Ectodermal cell (in vitro differentiated cells): ENCODE results near the gene ZNF609.

Experiments
- H3K27ac ChIP-seq: 2 replicates; pipeline ENCODE4 v1.7.0; 2013; ENCODE audit warnings: mild to moderate bottlenecking, low read depth, low read length; ENCODE audit not compliant: insufficient read depth, poor library complexity, severe bottlenecking
- H3K27me3 ChIP-seq: 2 replicates; pipeline ENCODE4 v1.7.0; 2013; ENCODE audit warnings: mild to moderate bottlenecking, low read length; ENCODE audit not compliant: insufficient read depth, control insufficient read depth, poor library complexity, severe bottlenecking
- H3K36me3 ChIP-seq: one replicate; pipeline ENCODE4 v1.7.0; 2013; ENCODE audit warnings: low read length; ENCODE audit not compliant: control insufficient read depth, insufficient read depth
- H3K4me1 ChIP-seq: one replicate; pipeline ENCODE4 v1.7.0; 2013; ENCODE audit warnings: low read length; ENCODE audit not compliant: control insufficient read depth, insufficient read depth
- H3K4me3 ChIP-seq: 2 replicates; pipeline ENCODE4 v1.7.0; 2013; ENCODE audit warnings: low read depth, low read length, control low read depth; ENCODE audit not compliant: insufficient read depth
- H3K9me3 ChIP-seq: 2 replicates; pipeline ENCODE4 v1.7.0; 2013; ENCODE audit warnings: mild to moderate bottlenecking, low read length, moderate library complexity; ENCODE audit not compliant: control insufficient read depth
- WGBS, 2 experiments: methylation state at CpG; one replicate each; pipeline ENCODE4 v1.1.7; 2013; ENCODE audit warnings: missing lambda C conversion rate in 2 of 2; 5-methylcytosine and 5-hydroxymethylcytosine counted together

The ZNF609 gene

GRCh38 chr15:64558460-64559179, 98.2 kb downstream of the ZNF609 start:
- H3K4me1 ChIP-seq, result no peaks in the 10 kb centered on the region
- no peak overlapping the region for H3K27ac ChIP-seq
- no peaks in the 10 kb centered on the region for H3K9me3 ChIP-seq
- H3K27me3 ChIP-seq, result no peaks in the 10 kb centered on the region
- H3K36me3 ChIP-seq, result no peaks in the 10 kb centered on the region
- no peak overlapping the region for H3K4me3 ChIP-seq

DNA sequence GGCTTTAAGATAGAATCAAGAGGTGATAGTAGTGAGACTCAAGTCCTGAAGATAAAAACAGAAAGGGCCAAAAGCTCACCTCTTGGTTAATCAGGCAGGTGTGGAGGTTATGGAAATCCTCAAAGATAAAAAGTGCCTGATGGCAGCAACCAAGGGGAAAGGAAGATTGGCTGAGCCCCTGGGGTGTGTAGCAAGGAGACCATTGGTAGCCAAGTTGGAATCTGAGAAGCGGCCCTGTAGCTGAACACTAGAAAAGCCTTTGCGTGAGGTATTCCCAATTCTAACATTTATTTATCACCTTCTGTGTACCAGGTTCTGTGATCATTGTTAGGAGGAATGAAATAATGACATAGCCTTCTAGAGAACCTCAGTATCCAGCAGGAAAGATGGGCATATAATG, 98.9 kb downstream of the ZNF609 start:
- Histone ChIP-seq H3K4me3 (no peak overlapping the region), H3K9me3 (no peaks in the 10 kb centered on the region), H3K36me3 (no peaks in the 10 kb centered on the region), H3K27me3 (no peaks in the 10 kb centered on the region), H3K27ac (no peak overlapping the region), H3K4me1 (no peaks in the 10 kb centered on the region)
- 89 to 100% methylated on average over 1 to 2 of the region's 2 CpGs for WGBS, 2 experiments

- Histone ChIP-seq H3K4me3 (no peak overlapping the region), H3K4me1 (no peaks in the 10 kb centered on the region), H3K36me3 (no peaks in the 10 kb centered on the region), H3K27ac (no peak overlapping the region), H3K27me3 (no peaks in the 10 kb centered on the region), H3K9me3 (no peaks in the 10 kb centered on the region)
- 92 to 97% methylated on average over 3 of the region's 3 CpGs for WGBS, 2 experiments
These were observed 100.1 kb downstream of the ZNF609 start for GRCh38 chr15:64560501-64560900.

GRCh38 chr15:64560998-64561397, 100.6 kb downstream of the ZNF609 start:
- no peaks in the 10 kb centered on the region for H3K4me1 ChIP-seq
- WGBS, 2 experiments, result 97 to 100% methylated on average over 1 to 2 of the region's 2 CpGs
- no peaks in the 10 kb centered on the region for H3K27me3 ChIP-seq
- no peaks in the 10 kb centered on the region for H3K36me3 ChIP-seq
- H3K4me3 ChIP-seq, result no peak overlapping the region
- H3K9me3 ChIP-seq, result no peaks in the 10 kb centered on the region
- no peak overlapping the region for H3K27ac ChIP-seq

DNA sequence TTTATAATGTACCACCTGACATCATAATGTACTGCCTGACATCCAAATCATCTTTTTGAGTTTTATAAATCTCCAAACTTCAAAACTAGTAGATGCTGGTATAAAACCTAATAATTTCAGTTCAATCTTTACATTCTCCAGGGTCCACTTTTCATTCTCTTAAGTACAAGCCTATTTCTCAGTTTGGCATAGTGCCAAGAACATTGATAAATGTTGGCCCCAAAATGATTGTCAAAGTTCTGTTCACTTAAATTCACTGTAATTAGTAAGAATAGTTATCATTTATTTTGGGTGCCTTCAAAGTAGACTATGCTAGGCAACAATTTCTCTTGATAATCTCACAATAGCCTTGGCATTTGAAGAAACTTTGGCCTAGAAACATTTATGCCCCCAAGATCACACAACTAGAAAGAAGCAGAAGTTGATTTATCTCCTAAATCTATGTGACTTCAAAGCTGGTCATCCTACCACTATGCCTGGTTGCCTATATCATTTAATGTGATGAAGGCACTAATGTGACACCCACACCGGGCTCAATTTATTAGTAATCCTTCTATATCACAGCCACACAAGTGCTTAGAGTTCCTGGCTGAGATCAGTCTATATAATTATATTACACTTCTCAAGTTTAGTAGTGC, 101.7 kb downstream of the ZNF609 start:
- Histone ChIP-seq H3K27ac (no peak overlapping the region), H3K27me3 (no peaks in the 10 kb centered on the region), H3K4me1 (peaks cover 4% of the 10 kb centered on the region), H3K4me3 (no peak overlapping the region), H3K9me3 (no peaks in the 10 kb centered on the region), H3K36me3 (no peaks in the 10 kb centered on the region)
- 80 to 88% methylated on average over 1 of the region's 1 CpG for WGBS, 2 experiments

DNA sequence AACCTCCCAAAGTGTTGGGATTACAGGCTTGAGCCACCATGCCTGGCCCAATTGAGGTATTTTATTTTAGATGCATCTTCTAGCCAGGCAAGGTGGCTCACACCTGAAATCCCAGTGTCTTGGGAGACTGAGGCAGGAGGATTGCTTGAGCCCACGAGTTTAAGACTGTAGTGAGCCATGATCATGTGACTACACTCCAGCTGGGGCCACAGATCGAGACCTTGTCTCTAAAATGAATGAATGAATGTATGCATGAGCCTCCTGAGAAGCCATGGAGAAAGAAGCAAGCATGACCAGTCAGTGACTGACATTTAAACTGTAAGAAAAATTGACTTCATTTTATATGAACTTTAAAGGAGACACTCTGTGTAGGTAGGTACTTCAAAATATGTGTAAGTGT, 105.7 kb downstream of the ZNF609 start:
- WGBS, 2 experiments, result 88 to 92% methylated on average over 2 of the region's 2 CpGs
- H3K4me1 ChIP-seq, result peaks cover 4% of the 10 kb centered on the region
- no peaks in the 10 kb centered on the region for H3K27me3 ChIP-seq
- no peaks in the 10 kb centered on the region for H3K9me3 ChIP-seq
- no peaks in the 10 kb centered on the region for H3K36me3 ChIP-seq
- H3K4me3 ChIP-seq, result no peak overlapping the region
- no peak overlapping the region for H3K27ac ChIP-seq

GRCh38 chr15:64566629-64567427, 106.5 kb downstream of the ZNF609 start:
- H3K4me3 ChIP-seq, result no peak overlapping the region
- peak overlapping the region; percentile 29 for H3K27ac ChIP-seq
- 91 to 92% methylated on average over 11 of the region's 11 CpGs for WGBS, 2 experiments
- peaks cover 4% of the 10 kb centered on the region for H3K4me1 ChIP-seq
- no peaks in the 10 kb centered on the region for H3K27me3 ChIP-seq
- no peaks in the 10 kb centered on the region for H3K9me3 ChIP-seq
- no peaks in the 10 kb centered on the region for H3K36me3 ChIP-seq

GRCh38 chr15:64568765-64569164, 108.4 kb downstream of the ZNF609 start:
- Histone ChIP-seq H3K27ac (peak overlapping the region; percentile 46), H3K4me1 (peaks cover 6% of the 10 kb centered on the region), H3K4me3 (no peak overlapping the region), H3K36me3 (no peaks in the 10 kb centered on the region), H3K9me3 (no peaks in the 10 kb centered on the region), H3K27me3 (no peaks in the 10 kb centered on the region)

DNA sequence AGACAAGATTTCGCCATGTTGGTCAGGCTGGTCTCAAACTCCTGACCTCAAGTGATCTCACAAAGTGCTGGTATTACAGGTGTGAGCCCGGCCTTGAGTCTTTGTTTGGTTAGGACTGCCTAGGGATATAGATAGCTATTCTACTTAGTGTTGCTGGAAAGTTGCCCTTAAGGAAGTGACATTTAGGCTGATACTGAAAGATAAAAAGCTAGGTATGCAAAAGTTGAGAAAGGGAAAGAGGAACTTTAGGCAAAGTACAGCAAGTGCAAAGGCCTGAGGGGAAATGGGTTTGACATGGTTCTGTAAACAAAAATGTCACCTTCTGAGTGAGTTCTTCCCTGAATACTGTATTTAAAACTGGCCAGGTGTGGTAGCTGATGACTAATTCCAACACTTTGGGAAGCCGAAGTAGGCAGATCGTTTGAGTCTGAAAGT, 111.5 kb downstream of the ZNF609 start:
- Histone ChIP-seq H3K36me3 (no peaks in the 10 kb centered on the region), H3K4me3 (no peak overlapping the region), H3K27ac (no peak overlapping the region), H3K27me3 (no peaks in the 10 kb centered on the region), H3K9me3 (no peaks in the 10 kb centered on the region), H3K4me1 (peaks cover 15% of the 10 kb centered on the region)
- WGBS, 2 experiments, result 92 to 93% methylated on average over 4 of the region's 4 CpGs

- no peaks in the 10 kb centered on the region for H3K27me3 ChIP-seq
These were observed 112.5 kb downstream of the ZNF609 start for GRCh38 chr15:64572856-64573255.

More at GRCh38 chr15:64572856-64573255, 112.5 kb downstream of the ZNF609 start:
- Histone ChIP-seq H3K9me3 (no peaks in the 10 kb centered on the region), H3K27ac (no peak overlapping the region), H3K36me3 (no peaks in the 10 kb centered on the region), H3K4me3 (no peak overlapping the region), H3K4me1 (peaks cover 15% of the 10 kb centered on the region)
- WGBS, 2 experiments, result 94 to 95% methylated on average over 6 of the region's 6 CpGs
